ENCODE data around the gene EPHA8.

DNA sequence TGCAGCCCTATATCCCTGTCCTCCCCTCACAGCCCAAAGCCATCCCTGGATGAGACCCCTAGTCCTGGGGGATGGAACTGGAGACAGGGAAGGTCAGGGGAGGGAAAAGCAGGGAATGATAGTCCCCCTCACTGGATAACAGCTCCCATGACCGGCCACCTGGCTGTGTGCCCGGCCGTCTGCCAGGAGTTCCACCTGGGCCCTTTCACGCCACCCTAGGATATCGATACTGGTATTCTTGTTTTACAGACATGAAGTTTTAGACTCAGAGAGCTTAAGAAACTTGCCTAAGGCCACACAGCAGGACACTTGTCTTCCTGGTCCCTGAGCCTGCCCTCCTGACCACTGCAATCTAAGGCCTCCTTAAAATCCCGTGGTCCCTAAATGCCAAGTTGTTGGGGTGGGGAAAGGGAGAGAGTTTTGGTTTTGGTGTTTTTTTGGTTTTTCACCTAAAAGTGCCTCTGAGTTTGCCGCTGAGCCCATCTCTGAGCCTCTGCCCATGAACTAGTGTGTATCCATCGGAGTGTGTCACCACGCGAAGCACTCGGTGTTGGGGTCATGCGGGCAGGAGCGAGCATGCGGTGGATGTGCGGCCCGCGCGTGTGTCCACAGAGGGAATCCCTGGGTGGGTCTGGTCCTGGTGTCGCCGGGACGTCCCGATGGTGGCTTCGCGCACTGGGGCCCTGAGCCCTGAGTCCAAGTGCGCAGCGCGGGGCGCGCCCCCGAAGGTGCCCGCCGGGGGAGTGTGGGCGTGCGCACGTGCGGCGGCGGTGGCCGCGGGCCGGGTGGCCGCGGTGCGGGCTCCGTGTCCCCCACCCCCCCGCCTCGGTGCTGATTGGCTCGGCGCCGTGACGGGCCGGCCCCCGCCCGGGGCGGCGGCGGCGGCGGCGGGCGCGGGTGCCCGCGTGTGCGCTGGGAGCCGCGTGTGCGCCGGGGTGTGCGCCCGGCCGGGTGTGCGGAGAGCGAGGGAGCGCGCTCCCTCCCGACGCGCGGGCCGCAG lies at the start of gene EPHA8:
- TF ChIP-seq, protein P1, sequence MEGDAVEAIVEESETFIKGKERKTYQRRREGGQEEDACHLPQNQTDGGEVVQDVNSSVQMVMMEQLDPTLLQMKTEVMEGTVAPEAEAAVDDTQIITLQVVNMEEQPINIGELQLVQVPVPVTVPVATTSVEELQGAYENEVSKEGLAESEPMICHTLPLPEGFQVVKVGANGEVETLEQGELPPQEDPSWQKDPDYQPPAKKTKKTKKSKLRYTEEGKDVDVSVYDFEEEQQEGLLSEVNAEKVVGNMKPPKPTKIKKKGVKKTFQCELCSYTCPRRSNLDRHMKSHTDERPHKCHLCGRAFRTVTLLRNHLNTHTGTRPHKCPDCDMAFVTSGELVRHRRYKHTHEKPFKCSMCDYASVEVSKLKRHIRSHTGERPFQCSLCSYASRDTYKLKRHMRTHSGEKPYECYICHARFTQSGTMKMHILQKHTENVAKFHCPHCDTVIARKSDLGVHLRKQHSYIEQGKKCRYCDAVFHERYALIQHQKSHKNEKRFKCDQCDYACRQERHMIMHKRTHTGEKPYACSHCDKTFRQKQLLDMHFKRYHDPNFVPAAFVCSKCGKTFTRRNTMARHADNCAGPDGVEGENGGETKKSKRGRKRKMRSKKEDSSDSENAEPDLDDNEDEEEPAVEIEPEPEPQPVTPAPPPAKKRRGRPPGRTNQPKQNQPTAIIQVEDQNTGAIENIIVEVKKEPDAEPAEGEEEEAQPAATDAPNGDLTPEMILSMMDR (IDR thresholded peaks at IDR 0.05): no peak
- no peak for TF ChIP-seq EZH2 (IDR thresholded peaks at IDR 0.05; ENCODE audit: borderline replicate concordance, insufficient read depth, low read depth, low read length, poor library complexity, severe bottlenecking)
